PC-3 (cell line): ENCODE measurements around the gene PGC. TPM values are rescaled to one million over a fixed set of nuclear protein-coding genes. Genes with fewer than 3 reads are reported as not detected.

Source experiments
- ATAC-seq: fragments of 200-7000 bp; cut with Tn5 transposase; 2 replicates; pipeline ENCODE4 v1.9.1; 2020; ENCODE audit warnings: mild to moderate bottlenecking, moderate library complexity
- BruUV-seq: library from RNA; stranded (reverse); fragments of 400-500 nt; replicated peaks from 2 replicates; lab custom pipeline; 2021; lab: Mats Ljungman, UMichigan
- CTCF ChIA-PET: fragments of 300-600 bp; sonication (Branson Sonifier 250); formaldehyde crosslinking; loops from one replicate; lab custom pipeline; 2022; ENCODE audit warnings: antibody characterized with exemption; lab: Charles Lee
- POLR2A ChIA-PET: fragments of 300-600 bp; sonication (Branson Sonifier 250); formaldehyde crosslinking; loops from one replicate; lab custom pipeline; 2022; ENCODE audit warnings: antibody characterized with exemption; ENCODE audit not compliant: unreplicated experiment; lab: Charles Lee
- DNase-seq: peaks from one replicate; pipeline ENCODE4 v3.0.0-alpha.2; 2015
- H2AFZ ChIP-seq: fragments of 300-600 bp; sonication (generic); 2 replicates; pipeline ENCODE4 v1.6.0; 2016; ENCODE audit warnings: antibody characterized with exemption, low read length
- H3F3A ChIP-seq: fragments of 300-600 bp; sonication (generic); one replicate; pipeline ENCODE4 v1.6.0; 2017; ENCODE audit warnings: antibody characterized with exemption, low read length, control low read depth, mild to moderate bottlenecking; ENCODE audit not compliant: unreplicated experiment
- H3K27ac ChIP-seq: fragments of 300-600 bp; sonication (generic); 2 replicates; pipeline ENCODE4 v1.5.1; 2016; ENCODE audit warnings: mild to moderate bottlenecking, low read length
- H3K27me3 ChIP-seq: fragments of 300-600 bp; sonication (generic); 2 replicates; pipeline ENCODE4 v1.6.1; 2016; ENCODE audit warnings: low read length, mixed read lengths
- H3K36me3 ChIP-seq: fragments of 300-600 bp; sonication (generic); 2 replicates; pipeline ENCODE4 v1.6.1; 2016; ENCODE audit warnings: low read depth, mixed run types, low read length, mixed read lengths
- H3K4me1 ChIP-seq: fragments of 300-600 bp; sonication (generic); 2 replicates; pipeline ENCODE4 v1.5.1; 2016; ENCODE audit warnings: low read length; ENCODE audit not compliant: insufficient read depth
- H3K4me2 ChIP-seq: fragments of 300-600 bp; sonication (generic); 2 replicates; pipeline ENCODE4 v1.6.0; 2016; ENCODE audit warnings: low read length
- H3K4me3 ChIP-seq: fragments of 300-600 bp; sonication (generic); 2 replicates; pipeline ENCODE4 v1.5.1; 2016; ENCODE audit warnings: mild to moderate bottlenecking, low read length, mixed read lengths
- H3K79me2 ChIP-seq: fragments of 300-600 bp; sonication (generic); 2 replicates; pipeline ENCODE4 v1.6.1; 2017; ENCODE audit warnings: low read length, mixed read lengths
- H3K9ac ChIP-seq: fragments of 300-600 bp; sonication (generic); 2 replicates; pipeline ENCODE4 v1.6.0; 2016; ENCODE audit warnings: mild to moderate bottlenecking, low read length
- H3K9me2 ChIP-seq: fragments of 300-600 bp; sonication (generic); replicated peaks from 2 replicates; pipeline ENCODE4 v1.6.1; 2016; ENCODE audit warnings: mixed run types, low read length, mixed read lengths
- H3K9me3 ChIP-seq: fragments of 300-600 bp; sonication (generic); 2 replicates; pipeline ENCODE4 v1.6.1; 2016; ENCODE audit warnings: low read length, mixed read lengths
- H4K20me1 ChIP-seq: fragments of 300-600 bp; sonication (generic); 2 replicates; pipeline ENCODE4 v1.6.1; 2016; ENCODE audit warnings: low read length, mixed read lengths
- CTCF ChIP-seq: fragments of 300-600 bp; sonication (generic); conservative IDR thresholded peaks from 2 replicates; pipeline ENCODE4 v1.5.1; 2017; ENCODE audit warnings: antibody characterized with exemption, low read depth, mild to moderate bottlenecking, low read length
- EZH2 ChIP-seq: fragments of 300-600 bp; sonication (generic); IDR thresholded peaks from one replicate; pipeline ENCODE4 v1.6.1; 2017; ENCODE audit warnings: antibody characterized with exemption, mild to moderate bottlenecking, low read length; ENCODE audit not compliant: unreplicated experiment
- EZH2phosphoT487 ChIP-seq: fragments of 300-600 bp; sonication (generic); IDR thresholded peaks from 2 replicates; pipeline ENCODE4 v1.6.1; 2018; ENCODE audit warnings: mild to moderate bottlenecking, antibody characterized with exemption, low read length, borderline replicate concordance
- intact Hi-C: fragments of 100-400 bp; cut with micrococcal nuclease; formaldehyde crosslinking; loops from 2 replicates; pipeline ENCODE4 v1.9.0; 2023
- total RNA-seq: library from RNA; depleted of rRNA; stranded (reverse); fragments of >200 nt; gene quantifications from 2 replicates; pipeline ENCODE4 v1.2.3, GENCODE V29; 2014

Gene PGC
- total RNA-seq, 1 experiment from 2014 or later, result not detected

- no peaks in the 10 kb centered on the region for H3F3A ChIP-seq
- no peak overlapping the region for H2AFZ ChIP-seq
- H3K27me3 ChIP-seq, result no peaks in the 10 kb centered on the region
- H3K27ac ChIP-seq, result no peak overlapping the region
- no peak overlapping the region for H3K4me3 ChIP-seq
- no peaks in the 10 kb centered on the region for H3K9me2 ChIP-seq
- ATAC-seq (no peak), DNase-seq (no peak)
- TF ChIP-seq CTCF (no peak), EZH2 (no peak), EZH2phosphoT487 (no peak)
- no peaks in the 10 kb centered on the region for H3K36me3 ChIP-seq
- ChIA-PET POLR2A (no interaction called here), CTCF (no interaction called here)
- intact Hi-C loops, result no loop called here
- H4K20me1 ChIP-seq, result no peaks in the 10 kb centered on the region
- H3K9me3 ChIP-seq, result no peaks in the 10 kb centered on the region
- no peak overlapping the region for H3K4me2 ChIP-seq
- no TSS peak for BruUV-seq
- H3K9ac ChIP-seq, result no peak overlapping the region
- H3K79me2 ChIP-seq, result no peaks in the 10 kb centered on the region
- peaks cover 41% of the 10 kb centered on the region for H3K4me1 ChIP-seq
Measured at GRCh38 chr6:41709375-41709774, 37.8 kb downstream of the PGC start.

GRCh38 chr6:41708856-41709255, 38.3 kb downstream of the PGC start:
- TF ChIP-seq EZH2phosphoT487 (no peak), CTCF (no peak), EZH2 (no peak)
- POLR2A ChIA-PET, result no interaction called here

GRCh38 chr6:41707565-41708200, 39.5 kb downstream of the PGC start:
- H3K79me2 ChIP-seq, result no peaks in the 10 kb centered on the region
- no peak overlapping the region for H3K4me2 ChIP-seq
- H4K20me1 ChIP-seq, result no peaks in the 10 kb centered on the region
- intact Hi-C loops, result no loop called here
- BruUV-seq, result no TSS peak
- no peak overlapping the region for H2AFZ ChIP-seq
- H3F3A ChIP-seq, result no peaks in the 10 kb centered on the region
- no peaks in the 10 kb centered on the region for H3K9me3 ChIP-seq
- H3K4me3 ChIP-seq, result no peak overlapping the region
- TF ChIP-seq EZH2, result no peak
- TF ChIP-seq EZH2phosphoT487, result no peak
- TF ChIP-seq CTCF, result no peak
- no peaks in the 10 kb centered on the region for H3K9me2 ChIP-seq
- peaks cover 25% of the 10 kb centered on the region for H3K4me1 ChIP-seq
- no peak overlapping the region for H3K9ac ChIP-seq
- no peaks in the 10 kb centered on the region for H3K36me3 ChIP-seq
- no peak overlapping the region for H3K27ac ChIP-seq
- ChIA-PET CTCF (interaction anchor here (0.6 kb wide), 1 partner anchor 550 kb away, joined by 3 read pairs; no protein-coding TSS in a partner anchor), POLR2A (no interaction called here)
- H3K27me3 ChIP-seq, result no peaks in the 10 kb centered on the region
- DNase-seq (no peak), ATAC-seq (no peak)

More at GRCh38 chr6:41708856-41709255, 38.3 kb downstream of the PGC start:
- Histone ChIP-seq H3K27me3 (no peaks in the 10 kb centered on the region), H3K27ac (no peak overlapping the region), H3F3A (no peaks in the 10 kb centered on the region), H3K36me3 (no peaks in the 10 kb centered on the region), H4K20me1 (no peaks in the 10 kb centered on the region), H3K9me2 (no peaks in the 10 kb centered on the region), H3K4me2 (no peak overlapping the region), H3K79me2 (no peaks in the 10 kb centered on the region), H3K9ac (no peak overlapping the region), H3K4me3 (no peak overlapping the region), H3K9me3 (no peaks in the 10 kb centered on the region), H3K4me1 (peaks cover 37% of the 10 kb centered on the region), H2AFZ (no peak overlapping the region)
- ATAC-seq (no peak), DNase-seq (no peak)
- BruUV-seq, result no TSS peak
- intact Hi-C loops, result no loop called here
- CTCF ChIA-PET, result no interaction called here
